HG03457 (cell line): ENCODE data around the gene ZFP92.
"Not testable (repeated sequence)": the region's sequence is repeated elsewhere in the genome, so short reads cannot be mapped to it uniquely, and the experiment has no call there.

Experiments
- ATAC-seq: cut with Tn5 transposase; IDR thresholded peaks from one replicate; pipeline ENCODE4 v1.9.1; 2021; ENCODE audit warnings: moderate number of reproducible peaks; ENCODE audit not compliant: unreplicated experiment

The ZFP92 gene

GRCh38 chrX:153384973-153385372, 26.3 kb upstream of the ZFP92 start:
- not testable (repeated sequence) for ATAC-seq

GRCh38 chrX:153386097-153386496, 25.2 kb upstream of the ZFP92 start:
- no peak for ATAC-seq

- no peak for ATAC-seq
These were observed 23.9 kb upstream of the ZFP92 start for GRCh38 chrX:153387345-153387744.

GRCh38 chrX:153387987-153388721, 23.1 kb upstream of the ZFP92 start:
- ATAC-seq = no peak

- ATAC-seq = no peak
These were observed 22.4 kb upstream of the ZFP92 start for GRCh38 chrX:153388722-153389459.

- ATAC-seq = not testable (repeated sequence)
These were observed 21.9 kb upstream of the ZFP92 start for GRCh38 chrX:153389460-153389768.

- ATAC-seq = no peak
These were observed 18.5 kb upstream of the ZFP92 start for GRCh38 chrX:153392642-153393321.

- no peak for ATAC-seq
These were observed 16.7 kb upstream of the ZFP92 start for GRCh38 chrX:153394612-153395011.

GRCh38 chrX:153395613-153396319, 15.5 kb upstream of the ZFP92 start:
- no peak for ATAC-seq

- ATAC-seq = no peak
These were observed 14.7 kb upstream of the ZFP92 start for GRCh38 chrX:153396320-153397195.

- no peak for ATAC-seq
These were observed 13.9 kb upstream of the ZFP92 start for GRCh38 chrX:153397256-153397960.

- no peak for ATAC-seq
These were observed 12.9 kb upstream of the ZFP92 start for GRCh38 chrX:153398275-153398960.

GRCh38 chrX:153400146-153401132, 10.8 kb upstream of the ZFP92 start:
- ATAC-seq = no peak

GRCh38 chrX:153401133-153401764, 10.0 kb upstream of the ZFP92 start, which contains the start of gene PNMA6E:
Gene PNMA6E (minus strand): TSS chrX:153401350. CDS start chrX:153398849, 2,501 bp downstream.
- no peak for ATAC-seq

GRCh38 chrX:153404333-153404732, 6.9 kb upstream of the ZFP92 start:
- ATAC-seq = not testable (repeated sequence)

- ATAC-seq = no peak
These were observed 5.8 kb upstream of the ZFP92 start for GRCh38 chrX:153405426-153405825.

- ATAC-seq = no peak
These were observed 5.3 kb upstream of the ZFP92 start for GRCh38 chrX:153406011-153406410.
